ENCODE data around the gene TFG.
A peak's percentile ranks its signal among the peaks of the same experiment; 100 is the strongest.

The TFG gene

DNA sequence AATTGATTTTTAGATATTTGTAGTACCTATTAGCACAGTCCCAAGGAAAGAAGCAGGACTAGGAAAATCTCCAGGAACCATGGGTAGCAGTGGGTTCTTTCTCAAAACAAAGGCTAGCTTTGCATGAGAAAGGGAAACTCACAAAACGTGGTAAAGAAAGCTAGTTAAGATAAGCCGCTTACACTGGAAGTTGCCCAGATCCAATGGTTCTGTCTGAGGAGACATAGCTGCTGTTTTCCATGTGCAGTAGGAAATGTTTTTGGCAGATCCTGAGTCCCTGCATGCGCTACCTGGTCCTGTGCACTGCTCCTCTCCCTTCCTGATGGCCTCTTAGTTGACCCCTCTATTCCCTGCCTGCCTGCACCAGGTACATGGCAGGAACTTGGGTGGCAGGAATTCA lies 60.4 kb downstream of the TFG start:
- DNase-seq (ENCODE audit: low read depth) = no peak
- H3K4me3 ChIP-seq (ENCODE audit: control insufficient read depth, low read depth, low read length) = no peak overlapping the region
- TF ChIP-seq, protein P1, sequence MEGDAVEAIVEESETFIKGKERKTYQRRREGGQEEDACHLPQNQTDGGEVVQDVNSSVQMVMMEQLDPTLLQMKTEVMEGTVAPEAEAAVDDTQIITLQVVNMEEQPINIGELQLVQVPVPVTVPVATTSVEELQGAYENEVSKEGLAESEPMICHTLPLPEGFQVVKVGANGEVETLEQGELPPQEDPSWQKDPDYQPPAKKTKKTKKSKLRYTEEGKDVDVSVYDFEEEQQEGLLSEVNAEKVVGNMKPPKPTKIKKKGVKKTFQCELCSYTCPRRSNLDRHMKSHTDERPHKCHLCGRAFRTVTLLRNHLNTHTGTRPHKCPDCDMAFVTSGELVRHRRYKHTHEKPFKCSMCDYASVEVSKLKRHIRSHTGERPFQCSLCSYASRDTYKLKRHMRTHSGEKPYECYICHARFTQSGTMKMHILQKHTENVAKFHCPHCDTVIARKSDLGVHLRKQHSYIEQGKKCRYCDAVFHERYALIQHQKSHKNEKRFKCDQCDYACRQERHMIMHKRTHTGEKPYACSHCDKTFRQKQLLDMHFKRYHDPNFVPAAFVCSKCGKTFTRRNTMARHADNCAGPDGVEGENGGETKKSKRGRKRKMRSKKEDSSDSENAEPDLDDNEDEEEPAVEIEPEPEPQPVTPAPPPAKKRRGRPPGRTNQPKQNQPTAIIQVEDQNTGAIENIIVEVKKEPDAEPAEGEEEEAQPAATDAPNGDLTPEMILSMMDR (conservative IDR thresholded peaks at IDR 0.05; ENCODE audit: control insufficient read depth, insufficient read depth, low read depth, low read length) = no peak

DNA sequence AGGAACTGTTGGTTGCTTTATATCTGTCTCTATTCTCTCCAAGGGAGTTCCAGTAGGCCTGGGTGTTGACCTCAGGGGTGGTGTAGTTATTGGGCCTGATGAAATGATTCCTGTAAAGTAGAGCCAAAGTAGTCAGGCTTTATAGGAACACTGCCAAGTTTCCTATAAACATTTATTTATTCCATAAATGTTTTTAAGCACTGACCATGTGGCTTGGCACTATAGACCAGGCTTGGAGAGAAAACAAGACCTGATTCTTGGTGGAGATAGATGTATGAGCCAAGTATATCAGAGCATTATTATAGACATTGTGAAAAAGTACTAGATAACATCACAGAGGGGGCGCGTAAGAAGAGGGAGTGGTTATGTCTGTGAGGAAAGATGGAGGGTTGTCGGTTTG lies 65.9 kb downstream of the TFG start:
- no peak for DNase-seq (ENCODE audit: low read depth)
- TF ChIP-seq, protein P1 (conservative IDR thresholded peaks at IDR 0.05; ENCODE audit: control insufficient read depth, insufficient read depth, low read depth, low read length) = no peak

DNA sequence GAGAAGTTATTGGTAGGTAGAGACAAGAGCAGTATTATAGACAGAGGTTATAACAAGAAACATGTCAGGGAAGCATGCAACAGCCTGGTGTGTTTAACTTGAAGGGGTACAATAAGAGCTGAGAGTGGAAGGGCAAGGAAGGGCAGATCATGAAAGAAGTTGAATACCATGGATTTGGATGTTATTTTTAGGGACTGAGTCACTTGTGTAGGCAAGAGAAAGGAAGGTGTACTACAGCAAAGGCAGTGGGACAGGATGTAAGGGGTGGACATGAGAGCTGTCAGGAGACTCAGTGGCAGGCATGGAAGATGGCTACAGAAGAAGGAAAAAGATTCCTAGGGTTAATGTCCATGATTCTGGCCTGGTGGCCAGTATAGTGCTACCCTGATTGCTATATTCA lies 66.4 kb downstream of the TFG start:
- H3K4me3 ChIP-seq (ENCODE audit: control insufficient read depth, low read depth, low read length) = no peak overlapping the region
- no peak for DNase-seq (ENCODE audit: low read depth)
- TF ChIP-seq, protein P1 (conservative IDR thresholded peaks at IDR 0.05; ENCODE audit: control insufficient read depth, insufficient read depth, low read depth, low read length) = no peak

More for the DNA sequence above, 65.9 kb downstream of the TFG start:
- no peak overlapping the region for H3K4me3 ChIP-seq (ENCODE audit: control insufficient read depth, low read depth, low read length)

DNA sequence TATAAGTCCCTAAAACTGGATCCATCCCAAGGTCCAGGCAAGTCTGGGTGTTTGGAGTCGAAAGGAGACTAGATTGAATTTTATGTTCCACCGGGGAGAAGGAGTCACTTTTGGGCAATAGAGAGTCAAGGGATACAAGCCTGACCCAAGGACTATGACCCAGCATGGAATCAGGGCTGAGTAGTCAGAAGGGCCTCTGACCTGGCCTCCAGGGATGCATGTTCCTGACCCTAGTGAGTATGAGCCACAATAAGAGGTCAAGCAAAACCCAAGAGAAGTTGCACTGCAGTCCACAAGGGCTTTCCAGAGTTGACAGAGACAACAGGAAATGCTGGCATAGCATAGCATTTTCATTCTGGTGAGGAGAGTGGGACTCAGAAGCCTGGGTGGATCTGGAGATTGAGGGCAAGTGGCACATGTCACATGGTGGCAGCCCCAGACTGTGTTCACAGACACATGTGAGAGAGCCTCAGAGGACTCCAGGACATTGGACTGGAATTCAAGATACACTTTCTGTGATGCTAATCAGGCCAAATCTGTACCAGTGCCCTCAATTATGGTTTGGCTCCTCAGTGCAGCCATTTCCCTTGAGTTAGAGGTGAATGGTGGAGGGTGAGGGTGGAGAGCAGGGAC lies 66.9 kb downstream of the TFG start:
- TF ChIP-seq, protein P1 (conservative IDR thresholded peaks at IDR 0.05; ENCODE audit: control insufficient read depth, insufficient read depth, low read depth, low read length) = no peak
- no peak for DNase-seq (ENCODE audit: low read depth)
- H3K4me3 ChIP-seq (ENCODE audit: control insufficient read depth, low read depth, low read length) = no peak overlapping the region

DNA sequence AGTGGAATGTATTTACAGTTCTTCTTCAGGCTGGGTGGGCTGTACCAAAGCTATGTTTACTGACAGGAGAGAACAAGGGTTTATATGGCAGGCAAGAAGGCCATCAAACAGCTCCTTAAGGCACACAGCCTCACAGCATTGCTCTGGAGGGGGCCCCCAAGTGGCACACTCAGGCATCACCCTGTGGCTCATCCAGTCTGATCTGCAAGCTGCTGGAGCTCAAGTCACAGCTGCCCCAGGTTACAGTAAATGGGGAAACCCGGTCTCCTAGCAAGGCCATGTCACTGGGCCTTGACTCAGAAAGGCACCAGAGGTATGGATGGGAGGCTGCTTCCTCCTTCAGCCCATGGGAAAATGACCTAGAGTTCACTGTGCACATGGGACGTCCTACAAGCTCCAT lies 67.5 kb downstream of the TFG start:
- DNase-seq (ENCODE audit: low read depth) = peak; percentile 34
- TF ChIP-seq, protein P1 (conservative IDR thresholded peaks at IDR 0.05; ENCODE audit: control insufficient read depth, insufficient read depth, low read depth, low read length) = no peak
- H3K4me3 ChIP-seq (ENCODE audit: control insufficient read depth, low read depth, low read length) = no peak overlapping the region

DNA sequence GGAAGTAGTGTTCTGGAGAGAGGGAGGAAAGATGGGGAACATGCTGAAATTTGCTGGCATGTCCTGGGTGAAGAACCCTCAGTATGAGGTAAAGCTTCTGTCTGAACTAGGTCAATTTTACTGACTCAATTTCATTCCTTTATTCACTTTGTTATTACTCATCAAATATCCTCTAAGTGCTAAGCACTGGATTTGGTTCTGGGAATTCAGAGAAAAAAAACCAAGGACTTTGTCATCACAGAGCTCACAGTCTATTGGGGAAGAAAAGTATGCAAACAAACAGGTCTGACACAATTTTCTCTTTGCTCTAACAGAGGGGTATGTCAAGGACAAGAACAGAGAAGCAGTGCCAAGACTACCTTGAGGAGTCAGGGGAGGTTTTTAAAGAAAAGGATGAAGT lies 68.0 kb downstream of the TFG start:
- no peak overlapping the region for H3K4me3 ChIP-seq (ENCODE audit: control insufficient read depth, low read depth, low read length)
- TF ChIP-seq, protein P1 (conservative IDR thresholded peaks at IDR 0.05; ENCODE audit: control insufficient read depth, insufficient read depth, low read depth, low read length) = no peak
- peak; percentile 76 for DNase-seq (ENCODE audit: low read depth)

DNA sequence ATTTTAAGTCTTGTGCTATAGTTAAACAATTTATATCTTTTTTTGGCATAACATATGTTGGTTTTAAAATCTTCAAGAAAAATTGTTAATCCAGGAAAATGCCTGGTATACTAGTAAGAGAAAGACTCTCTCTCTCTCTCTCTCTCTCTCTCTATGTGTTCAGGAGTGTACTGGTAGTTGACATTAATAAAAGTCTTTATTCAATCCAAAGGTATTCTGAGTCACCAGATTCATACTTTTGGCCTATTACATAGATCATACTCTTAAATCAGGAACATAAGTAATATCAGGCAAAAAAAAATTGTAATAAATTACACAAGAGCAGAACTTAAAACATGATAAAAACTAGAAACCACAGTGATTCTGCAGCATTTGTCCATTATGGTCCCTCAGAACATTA lies 70.2 kb downstream of the TFG start:
- TF ChIP-seq, protein P1 (conservative IDR thresholded peaks at IDR 0.05; ENCODE audit: control insufficient read depth, insufficient read depth, low read depth, low read length) = no peak
- H3K4me3 ChIP-seq (ENCODE audit: control insufficient read depth, low read depth, low read length) = no peak overlapping the region
- no peak for DNase-seq (ENCODE audit: low read depth)
